Measurements from ENCODE around the gene SLC35E4. TPM values are rescaled to one million over a fixed set of nuclear protein-coding genes. Genes with fewer than 3 reads are reported as not detected.
"Not testable (repeated sequence)": the region's sequence is repeated elsewhere in the genome, so short reads cannot be mapped to it uniquely, and the experiment has no call there.

Gene SLC35E4
- total RNA-seq, 1 experiment from 2014 or later = 2.9 TPM

DNA sequence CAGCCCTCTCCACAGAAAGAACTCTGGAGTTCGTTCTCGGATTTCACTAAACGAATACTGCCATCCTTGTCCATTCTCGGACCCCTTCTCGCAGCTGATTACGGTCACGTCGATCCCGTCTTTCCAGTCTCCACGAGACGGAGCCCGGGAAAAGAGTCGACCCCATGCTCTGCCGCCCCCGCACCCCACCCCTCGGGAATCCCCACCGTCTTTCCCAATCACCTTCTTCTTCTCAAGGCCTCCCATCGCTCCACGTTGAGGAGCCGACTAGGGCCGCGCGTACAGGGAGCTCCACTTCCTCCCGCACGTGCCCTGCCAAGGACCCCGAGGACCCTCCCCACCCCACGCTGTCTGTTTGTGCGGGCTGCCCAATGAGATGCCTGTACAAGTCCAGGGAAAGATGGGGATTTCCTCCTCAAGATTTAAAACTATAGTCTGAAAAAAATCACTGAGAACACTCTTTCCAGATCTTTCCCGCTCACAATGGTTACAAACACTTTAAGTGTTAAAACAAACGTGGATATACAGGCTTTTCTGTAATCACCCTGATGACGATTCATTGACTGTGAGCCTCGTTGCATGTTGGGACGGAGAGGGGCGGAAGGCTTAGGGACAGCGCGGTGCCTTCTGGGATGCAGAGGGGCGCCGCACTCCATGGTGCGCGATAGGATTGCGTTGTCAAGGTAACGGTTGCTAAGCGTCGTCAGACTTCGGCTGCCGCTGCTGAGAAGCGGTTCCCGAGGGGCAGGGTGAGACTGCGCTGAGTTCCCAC lies 43.8 kb upstream of the SLC35E4 start, which contains the start of gene PES1:
Gene PES1 (minus strand): TSS at position 323 of the 772 bp plus-strand sequence. CDS start 77 bp downstream, at position 246.
- peak; percentile 97 for DNase-seq (ENCODE audit: unreplicated experiment)
- Mint-ChIP-seq H3K27me3 (ENCODE audit: insufficient read depth, unreplicated experiment) (no peaks in the 10 kb centered on the region), H3K27ac (ENCODE audit: low read depth, unreplicated experiment) (no peak within 1 kb of the TSS), H3K4me3 (ENCODE audit: unreplicated experiment) (no peak within 1 kb of the TSS), H3K36me3 (ENCODE audit: insufficient read depth, unreplicated experiment) (peaks cover 30% of the 10 kb centered on the region), H3K9me3 (ENCODE audit: unreplicated experiment) (no peaks in the 10 kb centered on the region), H3K4me1 (ENCODE audit: insufficient read depth, unreplicated experiment) (no peaks in the 10 kb centered on the region)
- CTCF ChIA-PET = interaction anchor here (1.3 to 1.7 kb wide), 2 partner anchors 13 to 163 kb away, joined by 5 to 9 read pairs; no protein-coding TSS in a partner anchor
- intact Hi-C loops (cut with micrococcal nuclease) = loop anchor here (1.0 kb wide), 1 partner anchor 146 kb away; no protein-coding TSS in a partner anchor
- POLR2A ChIA-PET = interaction anchor here (0.6 to 4.6 kb wide), 18 partner anchors 8 to 1201 kb away, joined by 3 to 30 read pairs (median 3); partner anchors contain the start of genes MORC2, MTFP1, SEC14L2 and TCN2
- no TSS peak for BruUV-seq (replicated peaks)
- TF ChIP-seq, protein P1, sequence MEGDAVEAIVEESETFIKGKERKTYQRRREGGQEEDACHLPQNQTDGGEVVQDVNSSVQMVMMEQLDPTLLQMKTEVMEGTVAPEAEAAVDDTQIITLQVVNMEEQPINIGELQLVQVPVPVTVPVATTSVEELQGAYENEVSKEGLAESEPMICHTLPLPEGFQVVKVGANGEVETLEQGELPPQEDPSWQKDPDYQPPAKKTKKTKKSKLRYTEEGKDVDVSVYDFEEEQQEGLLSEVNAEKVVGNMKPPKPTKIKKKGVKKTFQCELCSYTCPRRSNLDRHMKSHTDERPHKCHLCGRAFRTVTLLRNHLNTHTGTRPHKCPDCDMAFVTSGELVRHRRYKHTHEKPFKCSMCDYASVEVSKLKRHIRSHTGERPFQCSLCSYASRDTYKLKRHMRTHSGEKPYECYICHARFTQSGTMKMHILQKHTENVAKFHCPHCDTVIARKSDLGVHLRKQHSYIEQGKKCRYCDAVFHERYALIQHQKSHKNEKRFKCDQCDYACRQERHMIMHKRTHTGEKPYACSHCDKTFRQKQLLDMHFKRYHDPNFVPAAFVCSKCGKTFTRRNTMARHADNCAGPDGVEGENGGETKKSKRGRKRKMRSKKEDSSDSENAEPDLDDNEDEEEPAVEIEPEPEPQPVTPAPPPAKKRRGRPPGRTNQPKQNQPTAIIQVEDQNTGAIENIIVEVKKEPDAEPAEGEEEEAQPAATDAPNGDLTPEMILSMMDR (IDR thresholded peaks at IDR 0.05; ENCODE audit: unreplicated experiment) = no peak

DNA sequence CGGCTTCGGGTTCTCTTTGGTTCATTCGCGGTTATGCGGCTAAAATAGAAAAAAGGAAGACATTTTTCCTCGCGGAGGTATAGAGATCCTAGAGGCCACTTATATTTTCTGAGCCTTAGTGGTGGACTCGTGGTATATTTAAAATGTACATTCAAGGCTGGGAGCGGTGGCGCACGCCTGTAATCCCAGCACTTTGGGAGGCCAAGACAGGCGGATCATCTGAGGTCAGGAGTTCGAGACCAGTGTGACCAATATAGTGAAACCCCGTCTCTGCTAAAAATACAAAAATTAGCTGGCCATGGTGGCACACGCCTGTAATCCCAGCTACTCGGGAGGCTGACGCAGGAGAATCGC lies 43.2 kb upstream of the SLC35E4 start:
- H3K27ac Mint-ChIP-seq (ENCODE audit: low read depth, unreplicated experiment); H3K4me3 Mint-ChIP-seq (ENCODE audit: unreplicated experiment); intact Hi-C loops (cut with micrococcal nuclease); BruUV-seq (replicated peaks); H3K9me3 Mint-ChIP-seq (ENCODE audit: unreplicated experiment); H3K4me1 Mint-ChIP-seq (ENCODE audit: insufficient read depth, unreplicated experiment); H3K27me3 Mint-ChIP-seq (ENCODE audit: insufficient read depth, unreplicated experiment); DNase-seq (ENCODE audit: unreplicated experiment): not testable (repeated sequence)
- CTCF ChIA-PET = interaction anchor here (0.5 to 1.7 kb wide), 4 partner anchors 9 to 337 kb away, joined by 3 to 9 read pairs (median 4); no protein-coding TSS in a partner anchor
- POLR2A ChIA-PET = interaction anchor here (0.7 to 4.6 kb wide), 9 partner anchors 9 to 236 kb away, joined by 3 to 30 read pairs (median 3); partner anchors contain the start of gene TCN2
- peaks cover 24% of the 10 kb centered on the region for H3K36me3 Mint-ChIP-seq (ENCODE audit: insufficient read depth, unreplicated experiment)

DNA sequence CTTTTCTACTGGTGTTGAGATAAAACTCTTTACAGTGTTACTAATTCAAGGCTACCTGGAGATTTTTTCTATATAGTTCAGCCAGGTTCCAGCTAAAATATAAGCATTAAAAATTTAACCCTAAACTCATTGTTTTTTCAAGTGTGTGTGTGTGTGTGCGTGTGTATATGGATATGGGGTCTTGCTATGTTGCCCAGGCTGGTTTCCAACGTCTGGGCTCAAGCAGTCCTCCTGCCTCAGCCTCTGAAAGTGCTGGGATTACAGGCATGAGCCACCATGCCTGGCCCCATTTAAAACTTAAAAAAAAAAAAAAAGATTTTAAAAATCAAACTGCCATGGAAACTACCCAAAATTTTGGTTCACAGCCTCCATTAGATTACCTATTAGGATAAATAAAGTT lies 39.4 kb upstream of the SLC35E4 start:
- no TSS peak for BruUV-seq (replicated peaks)
- POLR2A ChIA-PET = interaction anchor here (0.6 kb wide), 1 partner anchor 10 kb away, joined by 3 read pairs; no protein-coding TSS in a partner anchor
- DNase-seq (ENCODE audit: unreplicated experiment) = no peak
- CTCF ChIA-PET = no interaction called here
- TF ChIP-seq, protein P1 (IDR thresholded peaks at IDR 0.05; ENCODE audit: unreplicated experiment) = no peak
- intact Hi-C loops (cut with micrococcal nuclease) = no loop called here
- H3K36me3 Mint-ChIP-seq (ENCODE audit: insufficient read depth, unreplicated experiment) = no peaks in the 10 kb centered on the region
- no peak overlapping the region for H3K4me3 Mint-ChIP-seq (ENCODE audit: unreplicated experiment)
- H3K27me3 Mint-ChIP-seq (ENCODE audit: insufficient read depth, unreplicated experiment) = no peaks in the 10 kb centered on the region
- H3K27ac Mint-ChIP-seq (ENCODE audit: low read depth, unreplicated experiment) = no peak overlapping the region
- H3K9me3 Mint-ChIP-seq (ENCODE audit: unreplicated experiment) = no peaks in the 10 kb centered on the region
- H3K4me1 Mint-ChIP-seq (ENCODE audit: insufficient read depth, unreplicated experiment) = no peaks in the 10 kb centered on the region

DNA sequence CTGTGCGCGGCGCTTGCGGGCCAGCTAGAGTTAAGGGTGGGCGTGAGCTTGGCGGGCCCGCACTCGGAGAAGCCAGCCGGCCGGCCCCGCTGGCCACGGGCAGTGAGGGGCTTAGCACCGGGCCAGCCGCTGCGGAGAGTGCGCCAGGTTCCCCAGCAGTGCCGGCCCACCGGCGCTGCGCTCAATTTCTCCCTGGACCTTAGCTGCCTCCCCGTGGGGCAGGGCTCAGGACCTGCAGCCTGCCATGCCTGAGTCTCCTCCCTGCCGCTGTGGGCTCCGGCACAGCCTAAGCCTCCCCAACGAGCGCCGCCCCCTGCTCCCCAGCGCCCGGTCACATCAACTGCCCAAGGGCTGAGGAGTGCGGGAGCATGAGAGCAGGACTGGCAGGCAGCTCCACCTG lies 38.7 kb upstream of the SLC35E4 start:
- no peak for DNase-seq (ENCODE audit: unreplicated experiment)
- no peak overlapping the region for H3K4me3 Mint-ChIP-seq (ENCODE audit: unreplicated experiment)
- no peak overlapping the region for H3K27ac Mint-ChIP-seq (ENCODE audit: low read depth, unreplicated experiment)
- CTCF ChIA-PET = interaction anchor here (0.7 to 0.9 kb wide), 2 partner anchors 11 to 111 kb away, joined by 3 to 4 read pairs; no protein-coding TSS in a partner anchor
- BruUV-seq (replicated peaks) = no TSS peak
- TF ChIP-seq, protein P1 (IDR thresholded peaks at IDR 0.05; ENCODE audit: unreplicated experiment) = no peak
- no peaks in the 10 kb centered on the region for H3K36me3 Mint-ChIP-seq (ENCODE audit: insufficient read depth, unreplicated experiment)
- H3K27me3 Mint-ChIP-seq (ENCODE audit: insufficient read depth, unreplicated experiment) = no peaks in the 10 kb centered on the region
- intact Hi-C loops (cut with micrococcal nuclease) = no loop called here
- H3K4me1 Mint-ChIP-seq (ENCODE audit: insufficient read depth, unreplicated experiment) = no peaks in the 10 kb centered on the region
- POLR2A ChIA-PET = interaction anchor here (0.6 kb wide), 1 partner anchor 190 kb away, joined by 3 read pairs; no protein-coding TSS in a partner anchor
- H3K9me3 Mint-ChIP-seq (ENCODE audit: unreplicated experiment) = no peaks in the 10 kb centered on the region
